HG02870 (cell line): ENCODE data around the gene KRTAP4-11.
"Not testable (repeated sequence)": the region's sequence is repeated elsewhere in the genome, so short reads cannot be mapped to it uniquely, and the experiment has no call there.

Source experiments
- ATAC-seq: cut with Tn5 transposase; IDR thresholded peaks from one replicate; pipeline ENCODE4 v1.9.1; 2021; ENCODE audit warnings: mild to moderate bottlenecking, moderate library complexity; ENCODE audit not compliant: unreplicated experiment

KRTAP4-11 gene

GRCh38 chr17:41117846-41118386 is at the start of gene KRTAP4-11:
Gene KRTAP4-11, minus strand, starts transcription at chr17:41118373. Its CDS starts 58 bp downstream, at chr17:41118315.
- not testable (repeated sequence) for ATAC-seq

DNA sequence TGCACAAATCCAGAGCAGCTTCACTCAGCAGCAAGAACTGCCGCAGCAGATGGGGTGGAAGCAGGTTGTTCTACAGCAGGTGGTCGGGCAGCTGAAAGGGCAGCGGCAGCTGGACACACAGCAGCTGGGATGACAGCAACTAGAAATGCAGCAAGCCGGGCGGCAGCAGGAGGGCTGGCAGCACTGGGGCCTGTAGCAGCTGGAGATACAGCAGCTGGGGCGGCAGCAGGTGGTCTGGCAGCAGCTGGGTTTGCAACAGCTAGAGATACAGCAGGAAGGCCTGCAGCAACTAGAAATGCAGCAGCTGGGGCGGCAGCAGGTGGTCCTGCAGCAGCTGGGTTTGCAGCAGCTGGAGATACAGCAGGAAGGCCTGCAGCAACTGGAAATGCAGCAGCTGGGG is 49.4 kb upstream of the KRTAP4-11 start:
- ATAC-seq = no peak

- ATAC-seq = no peak
These were observed 45.7 kb upstream of the KRTAP4-11 start for GRCh38 chr17:41163828-41164227.

DNA sequence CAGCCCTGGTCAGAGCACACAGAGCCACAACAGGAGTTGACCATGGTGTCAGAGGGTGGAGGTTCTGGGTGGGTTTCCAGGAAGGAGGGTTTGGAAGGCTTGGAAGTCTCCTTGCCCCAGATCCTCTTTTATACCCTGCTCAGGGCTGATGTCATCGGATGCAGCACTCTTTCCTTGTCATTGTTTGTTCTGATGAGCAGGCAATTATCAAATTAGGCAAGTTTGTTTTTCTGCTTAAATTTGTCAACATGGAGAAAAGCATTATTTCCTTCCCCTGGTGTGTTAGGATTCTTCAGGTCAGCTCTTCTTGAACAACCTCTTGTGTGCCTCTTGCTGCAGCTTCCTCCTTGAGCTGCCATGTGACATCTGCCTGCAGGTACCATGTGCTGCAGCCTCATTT is 42.5 kb upstream of the KRTAP4-11 start, which contains the start of gene KRTAP4-4:
KRTAP4-4 (minus strand) TSS at position 101 of the 400 bp plus-strand sequence; CDS start at position 44, 57 bp downstream.
- ATAC-seq = no peak

DNA sequence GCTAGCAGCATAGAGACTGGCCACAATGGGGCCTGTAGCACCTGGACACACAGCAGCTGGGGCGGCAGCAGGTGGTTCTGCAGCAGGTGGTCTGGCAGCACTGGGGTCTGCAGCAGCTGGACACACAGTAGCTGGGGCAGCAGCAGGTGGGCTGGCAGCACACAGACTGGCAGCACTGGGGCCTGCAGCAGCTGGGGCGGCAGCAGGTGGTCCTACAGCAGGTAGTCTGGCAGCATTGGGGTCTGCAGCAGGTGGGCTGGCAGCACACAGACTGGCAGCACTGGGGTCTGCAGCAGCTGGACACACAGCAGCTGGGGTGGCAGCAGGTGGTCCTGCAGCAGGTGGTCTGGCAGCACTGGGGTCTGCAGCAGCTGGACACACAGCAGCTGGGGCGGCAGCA is 42.0 kb upstream of the KRTAP4-11 start:
- ATAC-seq = not testable (repeated sequence)

GRCh38 chr17:41153856-41154255 is 35.7 kb upstream of the KRTAP4-11 start:
- ATAC-seq = no peak

DNA sequence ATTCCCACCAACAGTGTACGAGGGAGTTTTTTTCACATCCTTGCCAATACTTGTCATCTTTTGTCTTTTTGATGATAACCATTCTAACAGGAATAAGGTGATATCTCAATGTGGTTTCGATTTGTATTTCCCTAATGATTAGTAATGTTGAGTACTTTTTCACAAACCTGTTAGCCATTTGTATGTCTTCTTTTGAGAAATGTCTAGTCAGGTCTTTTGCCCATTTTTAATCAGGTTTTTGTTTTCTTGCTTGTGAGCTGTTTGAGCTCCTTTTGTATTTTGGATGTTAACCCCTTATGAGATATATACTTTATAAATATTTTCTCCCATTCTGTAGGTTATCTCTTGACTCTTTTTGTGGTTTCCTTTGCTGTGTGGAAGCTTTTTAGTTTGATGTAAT is 33.4 kb upstream of the KRTAP4-11 start:
- ATAC-seq = no peak

DNA sequence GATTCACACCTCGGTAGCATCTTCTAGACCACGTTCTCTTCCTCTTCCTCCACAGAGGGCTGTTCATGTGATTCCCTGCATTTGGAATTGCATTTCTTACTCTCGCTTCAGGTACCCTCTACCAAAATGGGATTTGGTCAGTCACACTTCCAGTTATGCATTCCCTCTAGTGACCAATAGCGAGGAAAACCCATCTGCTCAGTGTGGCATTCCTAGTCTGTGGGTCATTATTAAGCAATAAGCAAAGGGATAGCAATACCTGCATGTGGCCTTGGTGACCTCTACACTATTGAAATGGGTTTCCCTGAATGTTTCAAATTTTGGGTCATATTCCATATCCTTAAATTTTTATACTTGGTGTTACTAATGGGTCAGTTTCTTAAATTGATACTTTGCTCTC is 31.9 kb upstream of the KRTAP4-11 start:
- ATAC-seq = no peak

DNA sequence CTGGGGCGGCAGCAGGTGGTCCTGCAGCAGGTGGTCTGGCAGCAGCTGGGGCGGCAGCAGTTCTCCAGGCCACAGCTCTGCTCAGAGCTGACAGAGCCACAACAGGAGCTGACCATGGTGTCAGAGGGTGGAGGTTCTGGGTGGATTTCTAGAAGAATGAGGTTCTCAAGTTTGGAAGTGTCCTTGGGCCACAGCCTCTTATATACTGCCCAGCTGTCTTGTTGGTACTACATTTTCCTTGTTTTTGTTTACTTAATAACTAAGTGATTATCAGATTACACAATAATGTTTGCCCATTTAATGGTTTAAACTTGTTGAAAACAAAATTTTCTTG is 31.4 kb upstream of the KRTAP4-11 start, which contains the start of gene KRTAP4-5:
KRTAP4-5 (minus strand) TSS at position 174 of the 334 bp plus-strand sequence; CDS start at position 116, 58 bp downstream.
- ATAC-seq = no peak

- ATAC-seq = not testable (repeated sequence)
These were observed 30.9 kb upstream of the KRTAP4-11 start for GRCh38 chr17:41148971-41149651.

GRCh38 chr17:41147531-41148204 is 29.5 kb upstream of the KRTAP4-11 start:
- no peak for ATAC-seq

DNA sequence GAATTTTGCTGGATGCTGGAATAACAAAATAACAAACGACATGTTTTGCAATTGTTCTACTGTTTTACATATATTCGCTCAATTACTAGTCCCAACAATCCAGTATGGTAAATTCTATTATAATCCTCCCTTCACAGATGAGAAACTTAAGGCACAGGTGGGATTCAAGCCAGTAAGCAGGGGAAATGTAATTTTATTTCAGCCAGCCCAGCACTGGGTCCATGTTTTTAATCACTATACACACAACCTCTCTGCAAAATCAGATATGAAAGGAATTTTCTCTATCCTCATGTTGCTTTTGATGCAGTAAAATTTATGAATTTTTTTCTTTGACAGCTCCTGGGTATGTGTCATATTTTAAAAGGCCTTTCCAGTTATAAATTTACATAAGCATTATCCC is 27.1 kb upstream of the KRTAP4-11 start:
- no peak for ATAC-seq

DNA sequence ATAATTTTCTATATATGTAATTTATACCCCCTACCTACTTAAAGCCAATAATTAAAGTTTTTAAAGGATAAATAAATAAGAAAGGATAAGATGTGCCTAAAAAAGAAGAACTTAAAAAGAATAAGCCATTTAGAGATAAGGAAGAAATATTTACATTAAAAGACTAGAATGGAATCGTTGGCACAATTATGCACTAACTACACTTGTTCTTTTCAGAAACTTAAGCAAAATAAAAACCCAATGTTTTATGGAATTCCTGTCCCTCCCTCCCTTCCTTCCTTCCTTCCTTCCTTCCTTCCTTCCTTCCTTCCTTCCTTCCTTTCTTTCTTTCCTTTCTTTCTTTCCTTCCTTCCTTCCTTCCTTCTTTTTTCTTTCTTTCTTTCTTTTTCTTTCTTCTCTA is 26.7 kb upstream of the KRTAP4-11 start:
- no peak for ATAC-seq

DNA sequence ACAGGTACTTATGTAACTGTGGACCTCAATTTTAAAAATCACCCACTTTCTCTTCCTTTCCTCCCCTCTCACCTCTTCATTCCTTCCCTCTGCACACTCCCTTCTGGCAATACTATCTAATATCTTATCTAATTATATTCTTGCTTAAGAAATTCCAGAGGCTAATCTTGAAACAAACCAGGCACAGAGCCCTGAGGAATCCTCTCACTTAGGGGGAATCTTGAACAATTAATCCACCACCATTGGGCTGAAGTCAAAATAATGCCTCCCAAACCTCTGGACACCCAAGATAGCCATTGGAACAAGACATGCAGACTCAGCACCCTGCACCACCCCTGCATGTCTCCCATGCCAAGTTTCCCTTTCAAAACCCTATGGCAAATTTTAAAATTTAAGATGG is 23.2 kb upstream of the KRTAP4-11 start:
- ATAC-seq = no peak

DNA sequence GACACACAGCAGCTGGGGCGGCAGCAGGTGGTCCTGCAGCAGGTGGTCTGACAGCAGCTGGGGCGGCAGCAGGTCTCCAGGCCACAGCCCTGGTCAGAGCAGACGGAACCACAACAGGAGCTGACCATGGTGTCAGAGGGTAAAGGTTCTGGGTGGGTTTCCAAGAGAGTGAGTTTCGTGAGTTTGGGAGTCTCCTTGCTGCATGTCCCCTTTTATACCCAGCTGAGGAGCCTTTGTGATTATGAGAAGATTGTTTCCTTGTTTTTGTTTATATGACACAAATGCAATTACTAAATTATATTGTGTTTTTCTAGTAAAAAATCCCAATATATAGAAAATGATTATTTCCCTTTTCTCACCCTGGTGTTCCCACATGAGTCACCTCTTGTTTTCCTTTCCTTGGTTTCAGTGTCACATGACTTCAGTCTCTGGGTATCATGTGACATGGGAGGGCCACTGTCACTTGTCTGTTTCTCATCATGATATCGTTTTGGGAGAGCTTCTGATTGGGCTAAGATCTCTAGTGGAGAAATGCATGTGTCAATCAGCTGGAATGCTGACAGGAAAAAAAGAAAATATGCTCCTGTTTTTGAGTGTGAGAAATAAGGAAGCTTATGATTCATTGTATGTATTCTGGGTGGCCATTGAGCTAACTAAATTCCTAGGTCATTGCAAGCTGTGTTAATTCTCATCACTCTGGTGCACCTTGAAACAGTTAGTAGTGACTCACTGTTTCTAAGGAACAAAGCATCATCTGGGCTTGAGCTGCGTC is 22.4 kb upstream of the KRTAP4-11 start, which contains the start of gene KRTAP4-6:
KRTAP4-6 (minus strand) TSS at position 185 of the 772 bp plus-strand sequence; CDS start at position 128, 57 bp downstream.
- no peak for ATAC-seq

- ATAC-seq = not testable (repeated sequence)
These were observed 21.7 kb upstream of the KRTAP4-11 start for GRCh38 chr17:41139865-41140264.

GRCh38 chr17:41133880-41134735 is 15.9 kb upstream of the KRTAP4-11 start:
- ATAC-seq = no peak

- ATAC-seq = no peak
These were observed 13.8 kb upstream of the KRTAP4-11 start for GRCh38 chr17:41131979-41132378.

DNA sequence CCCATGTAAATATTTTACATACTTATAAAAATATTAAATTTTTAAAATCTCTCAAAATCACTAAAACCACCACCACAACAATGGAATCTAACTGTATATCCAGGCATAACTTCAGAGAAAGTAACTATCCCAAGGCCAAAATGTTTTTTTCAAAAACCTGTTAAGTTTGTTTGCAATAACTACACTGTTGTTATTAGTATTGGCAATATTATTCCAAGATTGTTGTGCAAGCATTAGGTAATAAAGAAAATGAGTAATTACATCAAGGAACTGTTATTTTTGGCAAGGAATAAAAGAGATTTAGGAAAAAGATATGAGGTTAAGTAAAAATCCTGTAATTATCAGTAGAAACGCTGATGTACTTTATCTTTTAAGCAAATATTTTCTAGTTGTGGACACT is 9.2 kb upstream of the KRTAP4-11 start:
- no peak for ATAC-seq

GRCh38 chr17:41126412-41126811 is 8.2 kb upstream of the KRTAP4-11 start:
- ATAC-seq = no peak
